GM10266 (cell line): ENCODE data around the gene PCSK2.

Source experiments
- DNase-seq: peaks from one replicate; pipeline ENCODE4 v3.0.0; 2012; ENCODE audit errors: extremely low spot score
- TF ChIP-seq, protein P1 (sequence below): IDR thresholded peaks from 2 replicates; pipeline ENCODE4 v1.5.1; 2012; ENCODE audit warnings: mild to moderate bottlenecking, low read depth; ENCODE audit not compliant: control insufficient read depth, insufficient read depth; ENCODE audit errors: missing control alignments

PCSK2 gene

DNA sequence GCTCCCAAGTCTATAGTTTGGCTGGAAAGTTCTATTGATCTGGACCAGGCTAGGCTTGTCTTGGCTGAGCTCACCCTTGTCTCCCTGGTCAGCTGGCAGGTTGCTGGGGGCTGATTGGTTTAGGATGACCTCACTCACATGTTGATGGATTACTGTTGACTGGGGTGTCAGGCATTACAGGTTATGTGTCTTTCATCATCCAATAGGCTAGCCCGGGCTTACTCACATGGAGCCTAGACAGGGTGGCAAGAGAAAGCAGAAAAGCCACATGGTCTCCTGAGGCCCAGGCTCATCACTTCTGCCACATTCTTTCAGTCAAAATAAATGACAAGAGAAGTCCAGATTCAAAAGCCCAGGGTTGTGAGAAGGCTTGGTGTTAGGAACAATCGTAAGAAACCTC lies 200.8 kb downstream of the PCSK2 start:
- TF ChIP-seq, protein P1, sequence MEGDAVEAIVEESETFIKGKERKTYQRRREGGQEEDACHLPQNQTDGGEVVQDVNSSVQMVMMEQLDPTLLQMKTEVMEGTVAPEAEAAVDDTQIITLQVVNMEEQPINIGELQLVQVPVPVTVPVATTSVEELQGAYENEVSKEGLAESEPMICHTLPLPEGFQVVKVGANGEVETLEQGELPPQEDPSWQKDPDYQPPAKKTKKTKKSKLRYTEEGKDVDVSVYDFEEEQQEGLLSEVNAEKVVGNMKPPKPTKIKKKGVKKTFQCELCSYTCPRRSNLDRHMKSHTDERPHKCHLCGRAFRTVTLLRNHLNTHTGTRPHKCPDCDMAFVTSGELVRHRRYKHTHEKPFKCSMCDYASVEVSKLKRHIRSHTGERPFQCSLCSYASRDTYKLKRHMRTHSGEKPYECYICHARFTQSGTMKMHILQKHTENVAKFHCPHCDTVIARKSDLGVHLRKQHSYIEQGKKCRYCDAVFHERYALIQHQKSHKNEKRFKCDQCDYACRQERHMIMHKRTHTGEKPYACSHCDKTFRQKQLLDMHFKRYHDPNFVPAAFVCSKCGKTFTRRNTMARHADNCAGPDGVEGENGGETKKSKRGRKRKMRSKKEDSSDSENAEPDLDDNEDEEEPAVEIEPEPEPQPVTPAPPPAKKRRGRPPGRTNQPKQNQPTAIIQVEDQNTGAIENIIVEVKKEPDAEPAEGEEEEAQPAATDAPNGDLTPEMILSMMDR, result no peak
- no peak for DNase-seq

DNA sequence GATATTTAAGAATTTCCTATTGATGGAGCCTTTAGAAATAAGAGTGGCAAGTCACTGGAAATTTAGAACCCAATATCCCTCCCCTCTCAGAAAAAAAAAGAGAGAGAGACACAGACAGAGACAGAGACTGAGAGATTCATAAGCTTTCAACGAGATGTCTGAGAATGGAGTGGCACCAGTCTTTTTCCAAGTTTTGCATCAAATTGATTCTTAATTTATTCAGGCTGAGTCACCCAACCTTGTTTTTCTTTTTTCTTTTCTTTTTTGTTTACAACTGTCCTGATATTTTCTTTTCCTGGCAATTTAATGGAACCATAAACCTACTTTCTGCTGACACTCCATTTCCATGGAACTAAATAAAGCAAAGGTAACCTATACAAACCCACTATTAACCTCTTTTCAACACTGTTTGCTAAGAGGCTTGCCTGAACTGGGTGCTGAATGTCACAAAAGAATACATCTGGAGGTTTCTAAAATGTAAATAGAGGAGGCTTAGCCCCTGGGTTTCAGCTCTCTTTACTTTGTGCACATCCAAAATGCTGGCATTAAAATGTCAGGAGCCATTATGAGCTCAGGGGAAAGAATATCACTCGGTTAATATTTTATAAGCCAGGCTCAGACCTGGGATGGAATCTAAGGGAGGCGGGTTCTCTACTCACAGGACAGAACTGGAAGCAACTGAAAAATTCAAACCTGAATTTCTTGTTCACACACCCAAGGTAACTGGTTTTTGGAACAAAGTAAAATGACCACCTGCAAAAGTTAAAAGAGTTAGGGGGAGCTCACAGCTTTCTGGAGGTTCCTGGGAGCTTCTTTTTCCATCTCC lies 203.5 kb downstream of the PCSK2 start:
- TF ChIP-seq, protein P1, result no peak
- no peak for DNase-seq

DNA sequence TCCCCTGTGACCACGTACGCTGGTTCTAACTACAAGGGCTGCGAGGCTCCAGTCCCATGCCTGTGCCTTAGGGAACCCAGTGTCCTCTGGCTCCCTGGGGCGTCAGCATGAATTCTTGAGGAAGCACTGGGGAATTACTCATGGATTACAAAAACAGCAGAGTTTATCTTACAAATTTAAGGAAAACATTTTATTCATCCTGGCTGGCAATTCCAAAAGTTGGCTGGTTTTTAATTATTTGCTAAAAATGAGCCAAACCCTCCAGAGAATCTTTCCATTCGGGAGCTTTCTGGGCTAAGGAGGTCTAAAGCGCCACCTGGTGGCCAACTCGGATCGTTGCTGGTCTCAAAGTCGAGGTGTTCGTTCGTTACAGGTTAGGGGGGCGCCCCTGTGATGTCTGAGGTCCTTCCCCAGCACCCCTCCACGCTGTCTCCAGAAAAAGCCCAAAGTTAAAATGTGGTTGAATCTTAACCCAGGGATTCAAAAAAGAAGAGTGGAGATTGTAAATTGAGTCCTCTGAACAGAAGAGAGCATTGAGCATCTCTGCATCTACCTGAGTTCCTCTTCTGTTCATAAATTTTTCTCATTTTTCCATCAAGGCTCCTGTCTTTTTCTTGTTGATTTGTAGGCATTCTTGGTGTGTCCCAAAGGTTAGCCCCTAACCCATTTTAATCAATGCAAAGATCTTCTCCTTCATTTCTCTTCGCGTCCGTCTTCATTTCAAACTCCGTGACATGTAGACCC lies 205.0 kb downstream of the PCSK2 start:
- TF ChIP-seq, protein P1, result peak; percentile 77
- DNase-seq, result peak; percentile 54

DNA sequence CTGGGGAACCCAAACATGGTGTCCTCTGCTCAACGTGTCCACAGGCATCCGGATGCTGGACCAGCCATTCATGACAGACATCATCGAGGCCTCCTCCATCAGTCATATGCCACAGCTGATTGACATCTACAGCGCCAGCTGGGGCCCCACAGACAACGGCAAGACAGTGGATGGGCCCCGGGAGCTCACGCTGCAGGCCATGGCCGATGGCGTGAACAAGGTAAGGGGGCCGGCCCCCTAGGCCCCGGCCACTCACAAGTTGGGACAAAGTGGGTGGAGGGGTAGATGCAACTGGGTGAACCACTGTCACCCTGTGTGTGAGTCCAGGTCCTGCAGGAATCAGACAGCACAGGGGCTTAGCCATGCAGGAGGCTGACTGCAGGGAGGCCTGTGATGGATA lies 209.8 kb downstream of the PCSK2 start:
- DNase-seq, result no peak
- TF ChIP-seq, protein P1, result no peak

DNA sequence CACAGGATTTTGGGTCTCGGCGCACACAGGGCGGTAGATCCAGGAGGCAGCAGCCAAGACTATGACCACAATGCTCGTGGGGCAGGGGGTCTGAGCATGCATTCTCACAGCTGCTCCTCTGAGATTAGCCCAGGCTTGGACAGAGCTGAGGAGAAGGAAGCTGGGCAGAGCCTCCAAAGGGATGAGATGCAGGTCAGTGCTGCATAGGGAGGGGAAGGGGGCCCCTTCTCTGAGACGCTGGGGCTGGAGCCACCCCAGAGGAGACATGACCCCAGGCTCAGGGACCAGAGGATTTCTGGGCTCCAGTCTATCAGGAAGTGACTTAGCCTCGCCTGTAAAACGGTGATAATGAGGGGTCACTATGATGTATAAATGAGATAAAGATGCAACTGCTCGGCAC lies 210.4 kb downstream of the PCSK2 start:
- TF ChIP-seq, protein P1, result no peak
- no peak for DNase-seq

DNA sequence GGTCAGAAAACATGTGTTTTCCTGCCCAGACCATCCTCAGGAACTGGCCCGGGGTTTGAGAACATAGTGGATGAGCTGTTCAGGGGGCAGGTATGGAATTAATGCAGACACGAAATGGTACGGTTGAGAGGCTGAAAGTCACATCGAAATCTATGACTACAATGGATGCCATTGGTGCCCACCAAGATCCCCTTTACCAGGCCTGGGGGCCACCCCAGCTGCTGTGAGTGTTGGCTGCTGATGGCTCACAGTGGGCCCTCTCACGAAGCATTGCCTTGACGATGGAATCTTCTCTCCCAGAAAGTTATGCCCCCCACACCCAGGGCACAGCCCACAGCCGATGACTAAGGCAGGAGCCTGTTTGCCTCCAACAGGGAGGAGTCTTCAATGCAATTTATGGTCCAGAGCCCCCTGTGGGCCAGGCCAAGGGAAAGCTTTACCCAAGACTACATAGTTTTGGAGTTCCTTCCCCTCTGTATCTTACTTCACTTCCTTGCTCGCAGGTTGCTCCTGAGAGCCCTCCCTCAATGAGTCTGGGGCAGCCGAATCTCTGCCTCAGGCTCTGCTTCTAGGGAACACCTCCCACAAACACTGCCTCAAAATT lies 211.7 kb downstream of the PCSK2 start:
- TF ChIP-seq, protein P1, result no peak
- no peak for DNase-seq
